Cardiac atrium fibroblast (primary cell): ENCODE measurements around the gene DYNC2LI1. TPM values are rescaled to one million over a fixed set of nuclear protein-coding genes. Genes with fewer than 3 reads are reported as not detected.

Experiments used
- total RNA-seq: library from RNA; depleted of rRNA; stranded (reverse); fragments of >200 nt; gene quantifications from 2 replicates; pipeline ENCODE4 v1.2.3, GENCODE V29; 2015

Gene DYNC2LI1
- 8.7 and 13.5 TPM in 2 replicates for total RNA-seq

GRCh38 chr2:43773876-43774613 lies at the start of gene DYNC2LI1:
Gene DYNC2LI1 (plus strand): TSS chr2:43774039. CDS start chr2:43774139, 100 bp downstream.

GRCh38 chr2:43838560-43839267 lies 64.9 kb downstream of the DYNC2LI1 start, which contains the start of the genes ABCG5 and ABCG8:
Gene ABCG5 (minus strand): TSS chr2:43838839. CDS start chr2:43838679, 160 bp downstream.
Gene ABCG8 (plus strand): TSS chr2:43838971. CDS start chr2:43839054, 83 bp downstream.

Other genes with a start within 250 kb of the DYNC2LI1 start
- gene THADA, start 178.0 kb upstream of the DYNC2LI1 start, total RNA-seq, result 12.3 and 15.4 TPM in 2 replicates
- gene PLEKHH2, start 136.8 kb upstream of the DYNC2LI1 start, total RNA-seq, result 0.90 and 1.8 TPM in 2 replicates
- gene C1GALT1C1L, start 97.6 kb upstream of the DYNC2LI1 start, total RNA-seq, result 0.72 TPM in 1 of 2 replicates, not detected in the other
- not detected in 2 replicates for gene ABCG5, start 64.8 kb downstream of the DYNC2LI1 start, total RNA-seq
- not detected in 2 replicates for gene ABCG8, start 64.9 kb downstream of the DYNC2LI1 start, total RNA-seq
- gene LRPPRC, start 221.9 kb downstream of the DYNC2LI1 start, total RNA-seq, result 31.2 and 42.3 TPM in 2 replicates